ENCODE results near the gene CRYBB1.
"Not testable (repeated sequence)": the region's sequence is repeated elsewhere in the genome, so short reads cannot be mapped to it uniquely, and the experiment has no call there.

CRYBB1 gene

GRCh38 chr22:26635117-26635516, 17.3 kb upstream of the CRYBB1 start:
- no peak for DNase-seq

- no peak for DNase-seq
Observed at GRCh38 chr22:26634189-26634588, 16.4 kb upstream of the CRYBB1 start.

- DNase-seq = no peak
Observed at GRCh38 chr22:26632422-26633155, 14.8 kb upstream of the CRYBB1 start.

GRCh38 chr22:26631282-26631681, 13.5 kb upstream of the CRYBB1 start:
- no peak for DNase-seq

- no peak for DNase-seq
Observed at GRCh38 chr22:26629988-26630761, 12.3 kb upstream of the CRYBB1 start.

- no peak for DNase-seq
Observed at GRCh38 chr22:26624803-26625202, 7.0 kb upstream of the CRYBB1 start.

- no peak for DNase-seq
Observed at GRCh38 chr22:26623984-26624383, 6.2 kb upstream of the CRYBB1 start.

- DNase-seq = no peak
Observed at GRCh38 chr22:26621663-26622062, 3.8 kb upstream of the CRYBB1 start, which contains the start of gene CRYBA4. TSS of gene CRYBA4 (plus strand) at chr22:26621963. CDS start at chr22:26622597, 634 bp downstream.

GRCh38 chr22:26620197-26620596, 2.4 kb upstream of the CRYBB1 start:
- DNase-seq = no peak

- no peak for DNase-seq
Observed at GRCh38 chr22:26619510-26619909, 1.7 kb upstream of the CRYBB1 start.

- DNase-seq = no peak
Observed at GRCh38 chr22:26618455-26618854, 628 bp upstream of the CRYBB1 start.

- no peak for DNase-seq
Observed at GRCh38 chr22:26616650-26617049, 1.2 kb downstream of the CRYBB1 start.

GRCh38 chr22:26615830-26616435, 1.9 kb downstream of the CRYBB1 start:
- no peak for DNase-seq

- DNase-seq = no peak
Observed at GRCh38 chr22:26615149-26615548, 2.7 kb downstream of the CRYBB1 start.

GRCh38 chr22:26614322-26614721, 3.5 kb downstream of the CRYBB1 start:
- no peak for DNase-seq

- not testable (repeated sequence) for DNase-seq
Observed at GRCh38 chr22:26613753-26614152, 4.1 kb downstream of the CRYBB1 start.

GRCh38 chr22:26612652-26613051, 5.2 kb downstream of the CRYBB1 start:
- no peak for DNase-seq

GRCh38 chr22:26610996-26611395, 6.8 kb downstream of the CRYBB1 start:
- no peak for DNase-seq

GRCh38 chr22:26610072-26610958, 7.5 kb downstream of the CRYBB1 start:
- no peak for DNase-seq

GRCh38 chr22:26609287-26609686, 8.5 kb downstream of the CRYBB1 start:
- no peak for DNase-seq

- no peak for DNase-seq
Observed at GRCh38 chr22:26608129-26608528, 9.7 kb downstream of the CRYBB1 start.

- DNase-seq = no peak
Observed at GRCh38 chr22:26606611-26607010, 11.2 kb downstream of the CRYBB1 start.

- DNase-seq = no peak
Observed at GRCh38 chr22:26604368-26604767, 13.5 kb downstream of the CRYBB1 start.

Data from NCI-H2029 treated with DMSO at 0.1 percent for 48 hours (cell line).